GM19455 (cell line): ENCODE measurements around the gene MRAS.

ENCODE experiments used
- ATAC-seq: cut with Tn5 transposase; IDR thresholded peaks from one replicate; pipeline ENCODE4 v1.9.1; 2021; ENCODE audit not compliant: unreplicated experiment

Gene MRAS

DNA sequence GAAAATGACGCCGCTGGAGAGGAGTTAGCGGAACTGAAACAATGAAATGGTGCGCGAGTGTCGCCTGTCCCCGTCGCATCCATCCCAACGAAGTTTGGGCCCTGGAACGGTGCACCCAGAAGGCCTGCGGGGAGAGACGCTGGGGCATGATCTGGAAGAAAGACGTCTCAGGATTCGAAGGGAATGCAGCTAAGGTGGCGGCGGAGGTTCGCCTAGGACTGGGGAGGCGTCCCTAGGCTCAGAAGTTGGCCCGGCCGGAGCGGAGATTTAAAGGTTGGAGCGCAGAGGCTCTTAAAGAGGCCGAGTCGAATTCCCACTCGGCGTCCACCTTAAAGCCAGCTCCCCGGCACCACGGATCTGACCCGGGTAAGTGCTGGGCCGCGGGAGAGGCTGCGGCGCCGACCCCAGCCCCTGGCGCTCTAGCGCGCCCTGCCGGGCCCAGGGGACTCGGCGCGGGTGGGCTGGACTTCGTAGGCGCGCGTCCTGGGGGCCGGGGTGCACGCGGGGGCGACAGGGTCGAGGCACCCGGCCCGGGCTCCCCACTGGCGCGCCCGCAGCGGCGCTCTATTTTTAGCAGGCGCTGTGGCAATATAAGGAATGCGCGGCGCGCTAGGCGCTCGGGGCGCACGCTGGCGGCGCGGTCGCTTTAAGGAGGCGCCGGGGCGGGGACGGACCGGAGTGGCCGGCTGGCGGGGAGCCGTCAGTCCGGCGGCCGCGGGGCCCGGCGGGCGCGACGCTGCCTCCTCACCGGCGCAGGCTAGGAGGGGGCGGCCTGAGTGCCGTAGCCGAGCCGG is at the start of gene MRAS:
MRAS (plus strand) TSS at position 620 of the 794 bp plus-strand sequence. CDS start 24,305 bp downstream, outside the sequence.
- no peak for ATAC-seq

DNA sequence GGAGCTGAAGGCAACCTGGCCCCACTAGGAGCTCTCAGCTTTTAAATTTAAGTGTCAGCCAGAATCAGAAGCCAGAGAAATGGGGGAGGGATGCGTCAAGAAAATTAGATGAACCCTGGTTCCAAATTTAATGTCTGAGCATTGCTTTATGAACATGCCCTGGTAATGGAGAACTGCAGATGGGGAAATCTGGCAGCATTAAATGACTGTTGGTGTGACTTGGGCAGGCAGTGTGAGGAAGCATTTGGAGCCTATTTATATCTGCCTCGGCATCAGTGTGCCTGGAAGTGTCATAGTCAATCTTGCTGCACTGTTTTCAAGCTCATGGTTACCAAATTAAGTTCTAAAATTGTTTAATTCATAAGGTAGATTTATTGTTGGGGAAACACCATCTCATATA is 47.7 kb upstream of the MRAS start:
- no peak for ATAC-seq

- no peak for ATAC-seq
These were observed 44.9 kb upstream of the MRAS start for GRCh38 chr3:138303474-138303873.

- no peak for ATAC-seq
These were observed 40.5 kb upstream of the MRAS start for GRCh38 chr3:138307899-138308298.

- ATAC-seq: no peak
These were observed 39.6 kb upstream of the MRAS start for GRCh38 chr3:138308783-138309182.

DNA sequence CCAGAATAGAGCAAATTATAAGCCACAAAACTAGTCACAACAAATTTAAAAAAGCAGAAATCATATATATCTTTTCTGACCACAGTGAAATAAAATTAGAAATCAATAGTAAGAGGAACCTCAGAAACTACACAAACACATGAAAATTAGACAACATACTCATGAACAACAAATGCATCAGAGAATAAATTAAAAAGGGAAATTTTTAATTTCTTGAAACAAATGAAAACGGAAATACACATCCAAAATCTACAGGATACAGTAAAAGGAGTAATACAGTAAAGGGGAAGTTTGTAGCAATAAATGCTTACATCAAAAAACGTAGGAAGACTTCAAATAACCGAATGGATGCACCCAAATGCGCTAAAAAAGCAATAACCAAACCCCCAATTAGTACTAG is 37.9 kb upstream of the MRAS start:
- no peak for ATAC-seq

- no peak for ATAC-seq
These were observed 33.6 kb upstream of the MRAS start for GRCh38 chr3:138314751-138315150.

DNA sequence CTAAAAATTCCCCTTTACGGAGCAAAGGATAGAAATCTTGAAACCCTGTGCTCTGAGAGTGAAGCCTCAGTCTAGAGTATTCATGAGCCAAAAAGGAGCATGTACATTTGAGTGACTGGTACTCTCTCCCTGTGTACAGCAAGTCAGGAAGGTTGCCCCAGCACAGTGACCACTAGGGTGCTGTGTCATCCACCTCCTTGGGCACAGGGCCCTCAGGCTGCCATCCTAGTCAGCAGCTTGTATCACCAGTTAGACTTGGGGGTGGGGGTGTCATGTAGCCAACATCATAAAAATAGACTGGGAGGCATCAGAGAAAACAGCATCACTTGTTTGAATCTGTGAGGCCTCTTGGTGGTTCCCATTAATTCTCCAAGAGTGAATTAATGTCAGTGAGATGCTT is 30.7 kb upstream of the MRAS start:
- no peak for ATAC-seq

DNA sequence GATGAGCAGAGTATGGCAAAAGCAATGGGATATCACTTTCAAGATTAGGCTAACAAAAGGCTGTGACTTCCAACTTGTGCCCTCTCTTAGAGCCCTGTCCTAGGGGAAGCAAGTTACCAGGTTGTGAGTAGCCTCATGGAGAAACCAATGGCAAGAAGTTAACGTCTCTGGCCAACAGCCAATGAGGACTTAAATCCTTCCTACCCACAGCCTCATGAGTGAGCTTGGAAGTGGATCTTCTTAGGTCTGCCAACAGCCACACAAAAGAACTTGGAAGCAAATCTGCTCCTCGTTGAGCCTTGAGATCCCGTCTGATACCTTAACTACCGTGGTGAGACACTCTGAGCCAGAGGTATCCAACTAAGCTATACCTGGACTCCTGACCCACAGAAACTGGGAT is 24.4 kb upstream of the MRAS start:
- no peak for ATAC-seq

- ATAC-seq: no peak
These were observed 22.4 kb upstream of the MRAS start for GRCh38 chr3:138325990-138326389.

DNA sequence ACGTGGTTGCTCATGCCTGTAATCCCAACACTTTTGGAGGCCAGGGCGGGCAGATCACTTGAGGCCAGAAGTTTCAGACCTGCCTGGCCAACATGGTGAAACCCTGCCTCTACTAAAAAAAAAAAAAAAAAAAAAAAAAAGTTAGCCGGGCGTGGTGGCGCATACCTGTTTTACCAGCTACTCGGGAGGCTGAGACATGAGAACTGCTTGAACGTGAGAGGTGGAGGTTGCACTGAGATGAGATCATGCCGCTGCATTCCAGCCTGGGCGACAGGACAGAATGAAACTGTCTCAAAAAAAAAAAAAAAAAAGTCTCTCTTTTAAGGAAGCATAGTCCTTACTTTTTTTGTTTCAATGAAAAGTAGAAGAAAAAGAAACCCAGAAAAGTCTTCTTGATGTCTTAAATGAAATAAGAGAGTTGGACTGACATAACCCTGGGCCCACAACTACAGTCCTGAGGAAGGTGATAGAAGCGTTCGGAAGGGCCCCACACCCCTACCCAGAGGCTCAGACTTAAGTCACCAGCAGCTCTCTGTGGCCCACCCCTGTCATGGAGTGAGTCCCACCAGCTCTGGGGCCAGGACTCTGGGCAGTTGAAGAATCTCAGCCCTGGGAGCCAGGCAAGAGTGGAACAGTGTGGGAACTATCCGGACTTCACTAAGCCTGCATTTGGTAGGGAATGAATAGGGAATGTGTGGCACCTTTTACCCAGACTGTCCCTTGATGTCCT is 21.3 kb upstream of the MRAS start:
- ATAC-seq: no peak

GRCh38 chr3:138327831-138328230 is 20.5 kb upstream of the MRAS start:
- ATAC-seq: no peak

DNA sequence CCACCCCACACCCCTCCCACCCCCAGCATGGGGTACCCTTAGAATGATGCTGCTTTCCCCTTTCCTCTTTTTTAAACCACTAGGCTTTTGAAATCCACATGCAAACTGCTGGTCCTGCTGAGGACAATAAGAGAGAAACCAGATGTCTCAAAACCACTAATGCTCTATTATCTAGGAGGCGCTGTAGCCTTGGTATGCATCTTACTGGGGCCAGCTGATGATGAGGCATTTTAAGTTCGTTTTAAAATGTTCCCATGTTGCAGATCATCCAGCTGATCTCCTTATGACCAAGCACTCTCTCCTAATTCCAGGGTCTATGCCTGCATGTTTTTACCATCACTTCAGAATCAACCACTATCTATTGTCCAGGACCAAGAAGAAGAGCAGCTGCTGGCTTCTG is 20.0 kb upstream of the MRAS start:
- no peak for ATAC-seq

DNA sequence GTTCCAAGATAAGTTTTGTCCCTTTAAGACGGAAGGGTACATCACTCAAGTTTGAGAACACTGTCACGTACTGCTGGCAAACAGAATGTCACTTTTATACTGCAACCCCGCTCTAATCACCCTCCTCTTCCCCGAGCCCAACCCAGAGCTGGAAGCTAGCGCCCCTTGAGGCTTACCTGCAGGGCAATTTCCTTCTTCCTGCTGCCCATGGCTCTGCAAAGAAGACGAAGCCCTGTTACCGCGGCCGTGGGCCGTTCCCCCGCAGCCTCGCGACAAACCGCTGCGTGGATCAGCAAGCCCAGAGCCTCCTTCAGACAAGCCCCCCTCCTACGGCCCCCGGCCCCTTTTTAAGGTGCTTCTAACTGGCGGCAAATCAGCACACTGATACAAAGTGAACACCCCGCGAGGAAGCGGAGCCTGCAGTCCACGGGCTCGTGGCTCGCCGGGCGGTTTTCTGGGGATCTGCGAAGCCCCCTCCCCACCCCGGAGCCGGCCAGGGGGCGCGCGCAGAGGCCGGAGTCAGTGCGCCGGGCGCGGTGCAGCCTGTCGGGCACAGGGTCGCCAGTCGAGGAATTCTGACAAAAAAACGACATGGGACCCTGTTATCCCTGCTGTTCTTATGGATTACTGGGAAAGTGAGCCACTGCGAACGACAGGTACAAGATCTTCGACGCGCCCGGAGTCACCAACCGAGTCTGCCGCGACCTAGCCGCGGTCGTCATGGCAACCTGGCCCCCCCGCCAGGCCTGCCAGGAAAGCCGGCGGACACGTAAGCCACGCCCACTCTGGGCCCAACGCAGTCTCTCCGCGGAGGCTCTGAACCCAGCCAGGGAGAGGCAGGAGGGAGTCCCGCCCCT is 19.0 kb upstream of the MRAS start, which contains the start of gene NME9:
NME9 (minus strand) TSS at position 725 of the 857 bp plus-strand sequence; CDS start at position 209, 516 bp downstream.
- ATAC-seq: peak; percentile 87

GRCh38 chr3:138329984-138330293 is 18.4 kb upstream of the MRAS start:
- no peak for ATAC-seq

- ATAC-seq: no peak
These were observed 17.1 kb upstream of the MRAS start for GRCh38 chr3:138331143-138331894.

DNA sequence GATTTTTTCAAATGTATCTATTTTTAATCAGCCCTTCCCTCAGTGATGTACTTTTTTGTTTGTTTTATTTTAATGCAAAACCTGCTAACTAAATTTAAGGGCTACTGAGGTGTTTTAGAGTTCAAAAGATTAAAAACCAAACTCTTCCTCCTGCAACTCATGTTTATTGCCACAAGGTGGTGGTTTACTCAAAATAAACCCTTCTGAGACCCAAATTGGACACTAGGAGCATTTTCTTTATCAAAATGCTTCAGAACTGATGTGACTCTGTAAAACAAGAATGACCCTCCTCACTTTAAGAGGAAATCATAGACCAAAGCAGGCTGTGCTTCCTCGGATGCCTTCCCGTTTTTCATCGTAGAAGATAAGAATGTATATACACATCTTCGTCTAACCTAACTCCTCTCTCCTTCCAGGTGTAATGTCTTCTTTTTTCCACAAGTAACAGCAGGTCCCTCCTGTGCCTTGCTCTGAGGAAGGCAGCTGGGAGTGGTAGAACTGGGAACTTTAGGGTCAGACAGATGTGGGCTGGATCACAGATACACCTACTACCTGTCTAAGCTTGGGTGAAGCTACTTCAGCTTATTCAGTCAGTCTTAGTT is 15.8 kb upstream of the MRAS start:
- no peak for ATAC-seq

- ATAC-seq: no peak
These were observed 13.8 kb upstream of the MRAS start for GRCh38 chr3:138334608-138335007.

DNA sequence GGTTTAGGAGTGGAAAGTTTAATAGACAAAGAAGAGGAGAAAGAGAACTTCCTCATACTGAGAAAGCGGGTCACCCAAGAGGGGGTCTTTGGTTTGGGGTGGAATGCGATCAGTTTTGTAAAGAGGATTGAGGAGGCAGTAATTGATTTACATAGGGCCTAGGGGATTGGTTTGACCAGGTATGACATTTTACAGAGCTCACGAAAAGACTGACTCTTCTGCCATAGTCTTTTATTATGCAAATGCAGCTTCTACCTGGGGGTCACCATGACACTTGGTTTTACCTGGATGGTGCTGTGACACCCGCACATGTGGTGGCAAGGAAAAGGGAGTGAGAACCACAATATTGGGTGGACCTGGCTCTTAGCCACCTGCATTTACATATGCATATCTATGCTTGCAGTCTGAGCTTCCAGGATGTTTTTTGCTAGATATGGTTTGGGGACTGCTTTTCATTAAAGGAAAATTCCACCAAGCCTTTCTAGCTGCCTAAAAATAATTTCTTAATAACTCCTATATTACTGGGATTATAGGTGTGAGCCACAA is 11.9 kb upstream of the MRAS start:
- no peak for ATAC-seq

GRCh38 chr3:138338244-138338643 is 10.1 kb upstream of the MRAS start:
- no peak for ATAC-seq
